DOHH2 (cell line): ENCODE data around the gene LEMD1.

Experiments used
- CTCF ChIP-seq: fragments of 200-600 bp; sonication (generic); IDR thresholded peaks from one replicate; pipeline ENCODE4 v1.5.1; 2014; ENCODE audit warnings: antibody characterized with exemption, mild to moderate bottlenecking, low read depth, low read length; ENCODE audit not compliant: poor library complexity, severe bottlenecking
- EZH2phosphoT487 ChIP-seq: fragments of 200-600 bp; sonication (generic); IDR thresholded peaks from 2 replicates; pipeline ENCODE4 v1.6.1; 2017; ENCODE audit warnings: borderline replicate concordance, mild to moderate bottlenecking, antibody characterized with exemption, low read length, moderate library complexity, mixed read lengths

DNA sequence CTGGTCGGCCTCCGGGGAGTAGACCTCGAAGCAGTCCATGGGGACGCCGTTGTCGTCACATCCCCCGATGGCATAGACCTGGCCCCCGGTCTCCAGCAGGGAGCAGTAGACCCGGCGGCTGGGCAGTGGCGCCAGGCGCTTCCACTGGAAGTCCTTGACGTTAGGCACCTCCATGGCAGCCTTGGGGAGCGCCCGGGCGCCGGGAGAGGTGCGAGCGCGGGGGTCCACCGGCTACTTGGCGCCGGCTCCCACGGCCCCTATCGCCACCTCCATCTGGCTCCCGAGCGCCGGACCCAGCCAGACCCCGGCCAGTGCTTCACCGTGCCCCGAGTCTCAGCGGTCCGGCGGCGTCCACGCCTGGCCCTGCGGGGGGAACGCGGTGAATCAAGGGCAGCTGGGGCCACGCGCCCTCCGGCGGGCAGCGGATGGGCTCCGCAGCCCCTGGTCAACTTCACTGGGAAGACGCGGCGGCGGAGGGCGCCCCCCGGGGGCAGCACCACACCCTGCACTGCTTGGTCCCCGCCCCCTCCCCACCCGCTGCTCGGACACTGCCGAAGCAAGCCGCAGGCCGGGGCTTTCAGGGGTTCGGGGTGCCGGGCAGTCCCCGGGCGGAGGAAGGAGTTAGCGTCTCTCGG lies 78.3 kb downstream of the LEMD1 start:
- peak; percentile 15 for TF ChIP-seq CTCF
- no peak for TF ChIP-seq EZH2phosphoT487
